ENCODE results near the gene SMAD1.

Gene SMAD1

DNA sequence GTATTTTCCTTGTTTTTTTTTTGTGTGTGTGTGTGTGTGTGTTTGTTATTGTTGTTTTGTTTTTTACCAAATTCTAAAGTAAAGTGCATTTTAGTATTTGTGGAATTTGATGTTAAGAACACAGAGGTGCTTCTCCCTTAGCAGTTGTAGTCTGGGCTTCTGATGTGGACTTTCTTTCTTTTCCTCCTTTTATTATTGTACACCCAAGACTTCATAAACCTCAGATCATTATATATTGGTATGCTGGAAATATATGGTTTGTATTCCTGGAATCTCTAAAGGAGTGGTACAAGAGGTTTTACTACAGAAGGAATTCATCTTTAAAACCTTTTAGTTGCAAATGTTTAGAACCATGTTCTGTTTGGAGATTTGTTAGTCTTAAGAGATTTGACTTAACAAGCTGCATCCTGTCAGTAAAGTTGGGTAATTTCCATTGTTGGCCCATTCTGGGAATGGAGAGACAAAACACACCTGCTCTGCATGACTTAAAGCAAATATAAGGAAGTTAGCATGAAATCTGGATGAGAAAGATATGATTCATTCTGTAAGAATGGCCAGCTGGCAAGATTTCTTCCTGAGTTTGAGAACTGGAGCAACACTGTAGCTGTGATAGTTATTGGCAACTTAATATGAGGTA lies 64.0 kb downstream of the SMAD1 start:
- no peak for DNase-seq
- no peaks in the 10 kb centered on the region for H3K9me3 ChIP-seq
- TF ChIP-seq, protein P1, sequence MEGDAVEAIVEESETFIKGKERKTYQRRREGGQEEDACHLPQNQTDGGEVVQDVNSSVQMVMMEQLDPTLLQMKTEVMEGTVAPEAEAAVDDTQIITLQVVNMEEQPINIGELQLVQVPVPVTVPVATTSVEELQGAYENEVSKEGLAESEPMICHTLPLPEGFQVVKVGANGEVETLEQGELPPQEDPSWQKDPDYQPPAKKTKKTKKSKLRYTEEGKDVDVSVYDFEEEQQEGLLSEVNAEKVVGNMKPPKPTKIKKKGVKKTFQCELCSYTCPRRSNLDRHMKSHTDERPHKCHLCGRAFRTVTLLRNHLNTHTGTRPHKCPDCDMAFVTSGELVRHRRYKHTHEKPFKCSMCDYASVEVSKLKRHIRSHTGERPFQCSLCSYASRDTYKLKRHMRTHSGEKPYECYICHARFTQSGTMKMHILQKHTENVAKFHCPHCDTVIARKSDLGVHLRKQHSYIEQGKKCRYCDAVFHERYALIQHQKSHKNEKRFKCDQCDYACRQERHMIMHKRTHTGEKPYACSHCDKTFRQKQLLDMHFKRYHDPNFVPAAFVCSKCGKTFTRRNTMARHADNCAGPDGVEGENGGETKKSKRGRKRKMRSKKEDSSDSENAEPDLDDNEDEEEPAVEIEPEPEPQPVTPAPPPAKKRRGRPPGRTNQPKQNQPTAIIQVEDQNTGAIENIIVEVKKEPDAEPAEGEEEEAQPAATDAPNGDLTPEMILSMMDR (IDR thresholded peaks at IDR 0.05; ENCODE audit: low read depth, low read length): no peak
- H3K4me1 ChIP-seq: no peaks in the 10 kb centered on the region
- H3K4me3 ChIP-seq (ENCODE audit: low read depth, low read length): no peak overlapping the region
- H3K27me3 ChIP-seq: no peaks in the 10 kb centered on the region
- H3K36me3 ChIP-seq: no peaks in the 10 kb centered on the region; the same call in 1 of the 2 replicates

DNA sequence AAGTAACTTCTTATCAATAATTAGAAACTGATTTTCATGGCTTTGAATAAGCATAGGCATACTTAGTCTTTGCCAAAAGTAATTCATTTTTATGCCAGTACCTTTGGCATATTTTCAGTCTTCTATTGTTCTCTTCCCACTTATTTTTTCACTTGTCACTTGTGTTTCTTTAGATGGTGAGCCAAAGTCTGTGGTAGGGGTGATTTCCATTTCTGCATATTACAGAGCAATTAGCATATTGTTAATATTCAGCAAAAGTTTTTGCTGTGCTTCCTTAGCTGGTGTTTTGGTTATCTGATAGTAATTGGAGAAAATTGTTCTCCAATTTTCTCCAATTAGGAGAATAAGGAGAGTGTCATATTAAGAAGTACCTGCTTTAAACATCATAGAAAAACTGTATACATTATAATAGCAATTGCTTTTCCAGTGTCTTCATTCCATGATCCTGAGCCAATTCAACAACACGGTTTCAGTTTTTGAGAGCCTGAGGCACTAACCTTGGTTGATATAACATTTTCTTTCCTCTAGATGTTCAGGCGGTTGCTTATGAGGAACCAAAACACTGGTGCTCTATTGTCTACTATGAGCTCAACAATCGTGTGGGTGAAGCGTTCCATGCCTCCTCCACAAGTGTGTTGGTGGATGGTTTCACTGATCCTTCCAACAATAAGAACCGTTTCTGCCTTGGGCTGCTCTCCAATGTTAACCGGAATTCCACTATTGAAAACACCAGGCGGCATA lies 64.7 kb downstream of the SMAD1 start:
- TF ChIP-seq, protein P1 (IDR thresholded peaks at IDR 0.05; ENCODE audit: low read depth, low read length): no peak
- no peak overlapping the region for H3K4me3 ChIP-seq (ENCODE audit: low read depth, low read length)
- no peaks in the 10 kb centered on the region; the same call in none of the 2 replicates for H3K4me1 ChIP-seq
- no peaks in the 10 kb centered on the region for H3K9me3 ChIP-seq
- H3K36me3 ChIP-seq: no peaks in the 10 kb centered on the region; the same call in 1 of the 2 replicates
- DNase-seq: no peak
- H3K27me3 ChIP-seq: no peaks in the 10 kb centered on the region

DNA sequence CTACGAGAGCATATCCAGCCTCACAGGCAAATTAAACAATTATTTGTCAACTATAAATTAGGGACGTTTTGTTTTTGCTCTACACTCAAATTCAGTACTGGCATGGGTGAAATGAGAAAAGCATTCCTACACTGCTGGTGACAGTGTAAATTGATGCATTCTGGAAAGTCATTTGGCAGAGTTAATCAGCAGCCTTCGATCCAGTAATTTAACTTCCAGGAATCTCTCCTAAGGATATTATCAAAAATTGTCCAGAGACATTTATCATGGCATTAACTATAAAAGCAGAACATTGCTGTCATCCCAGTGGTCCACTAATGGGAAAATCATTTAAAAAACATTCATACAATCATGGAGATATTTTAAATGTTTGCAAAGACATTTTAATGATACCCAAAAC lies 70.0 kb downstream of the SMAD1 start:
- no peak for DNase-seq
- Histone ChIP-seq H3K4me1 (peaks cover 4% of the 10 kb centered on the region), H3K9me3 (no peaks in the 10 kb centered on the region), H3K36me3 (peaks cover 6% of the 10 kb centered on the region), H3K27me3 (no peaks in the 10 kb centered on the region), H3K4me3 (ENCODE audit: low read depth, low read length) (no peak overlapping the region)
- TF ChIP-seq, protein P1 (IDR thresholded peaks at IDR 0.05; ENCODE audit: low read depth, low read length): no peak

DNA sequence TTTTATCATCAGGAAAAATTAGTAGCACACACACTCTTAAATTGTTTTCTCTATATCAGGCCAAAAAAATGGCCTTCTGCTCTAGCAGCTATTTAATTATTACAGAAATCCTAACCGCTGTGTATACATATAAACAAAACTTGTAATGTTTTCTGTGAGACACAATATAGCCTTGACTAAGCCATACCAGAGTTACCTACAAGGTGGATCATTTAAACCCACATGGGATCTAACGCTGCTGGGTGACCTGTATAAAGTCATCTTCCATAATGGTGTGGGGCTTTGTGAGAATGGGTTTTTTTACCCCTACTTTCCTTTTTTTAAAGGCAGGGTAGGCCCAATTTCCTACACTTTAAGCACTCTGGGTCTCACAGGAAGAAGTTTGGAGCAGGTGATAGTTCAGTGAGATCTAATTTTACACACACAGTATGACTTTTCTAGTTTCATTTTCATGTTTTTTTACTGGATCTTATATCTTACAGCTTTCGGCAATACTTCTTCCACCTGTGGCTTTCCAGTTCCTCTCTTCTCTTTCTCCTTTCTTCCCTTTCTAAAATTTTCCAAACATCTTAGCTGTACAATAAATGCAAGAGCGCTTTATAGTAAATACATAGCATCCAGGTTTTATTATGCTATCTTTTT lies 70.6 kb downstream of the SMAD1 start:
- Histone ChIP-seq H3K27me3 (no peaks in the 10 kb centered on the region), H3K36me3 (peaks cover 7% of the 10 kb centered on the region), H3K9me3 (no peaks in the 10 kb centered on the region), H3K4me3 (ENCODE audit: low read depth, low read length) (no peak overlapping the region), H3K4me1 (peaks cover 4% of the 10 kb centered on the region)
- TF ChIP-seq, protein P1 (IDR thresholded peaks at IDR 0.05; ENCODE audit: low read depth, low read length): no peak
- DNase-seq: no peak

DNA sequence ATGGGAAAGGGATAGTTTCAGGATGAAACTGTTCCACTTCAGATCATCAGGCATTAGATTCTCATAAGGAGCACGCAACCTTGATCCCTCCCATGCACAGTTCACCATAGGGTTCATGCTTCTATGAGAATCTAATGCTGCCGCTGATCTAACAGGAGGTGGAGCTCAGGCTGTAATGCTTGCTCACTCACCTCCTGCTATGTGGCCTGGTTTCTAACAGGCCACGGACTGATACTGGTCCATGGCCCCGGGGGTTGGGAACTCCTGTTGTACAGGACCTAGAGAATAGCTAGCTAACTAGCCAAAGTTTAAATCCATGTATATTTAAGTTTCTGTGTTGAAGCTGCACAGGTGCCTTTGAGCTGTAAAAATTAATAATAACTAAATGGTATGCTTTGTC lies 71.7 kb downstream of the SMAD1 start:
- peaks cover 9% of the 10 kb centered on the region for H3K4me1 ChIP-seq
- no peaks in the 10 kb centered on the region for H3K9me3 ChIP-seq

More for the DNA sequence above, 71.7 kb downstream of the SMAD1 start:
- Histone ChIP-seq H3K4me3 (ENCODE audit: low read depth, low read length) (no peak overlapping the region), H3K36me3 (peaks cover 7% of the 10 kb centered on the region), H3K27me3 (no peaks in the 10 kb centered on the region)
- DNase-seq: no peak
- TF ChIP-seq, protein P1 (IDR thresholded peaks at IDR 0.05; ENCODE audit: low read depth, low read length): no peak

All from BE2C (cell line).